Measurements from ENCODE around the gene ZNF853.

The ZNF853 gene

DNA sequence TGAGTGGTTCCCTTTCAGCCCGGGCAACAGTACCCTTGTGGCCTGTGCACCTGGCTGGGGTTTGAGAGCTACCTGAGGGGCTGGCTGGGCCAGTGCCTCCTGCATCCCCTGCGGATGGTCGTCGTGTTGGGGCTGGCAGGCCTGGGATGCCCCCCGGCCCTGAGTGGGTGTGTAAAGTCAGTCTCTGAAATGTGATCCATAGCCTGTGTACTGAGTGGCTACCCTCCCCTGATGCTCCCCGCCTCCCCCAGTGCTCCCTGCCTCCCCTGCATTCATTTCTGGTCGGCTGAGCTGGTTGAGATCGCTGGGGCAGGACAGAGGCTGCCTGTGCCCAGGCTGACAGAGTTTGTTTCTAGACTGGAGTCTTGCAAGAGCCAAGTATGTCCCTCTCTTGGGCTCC is 31.1 kb downstream of the ZNF853 start:
- ChIA-PET POLR2A (no interaction called here), CTCF (no interaction called here)
- TF ChIP-seq, protein P1, sequence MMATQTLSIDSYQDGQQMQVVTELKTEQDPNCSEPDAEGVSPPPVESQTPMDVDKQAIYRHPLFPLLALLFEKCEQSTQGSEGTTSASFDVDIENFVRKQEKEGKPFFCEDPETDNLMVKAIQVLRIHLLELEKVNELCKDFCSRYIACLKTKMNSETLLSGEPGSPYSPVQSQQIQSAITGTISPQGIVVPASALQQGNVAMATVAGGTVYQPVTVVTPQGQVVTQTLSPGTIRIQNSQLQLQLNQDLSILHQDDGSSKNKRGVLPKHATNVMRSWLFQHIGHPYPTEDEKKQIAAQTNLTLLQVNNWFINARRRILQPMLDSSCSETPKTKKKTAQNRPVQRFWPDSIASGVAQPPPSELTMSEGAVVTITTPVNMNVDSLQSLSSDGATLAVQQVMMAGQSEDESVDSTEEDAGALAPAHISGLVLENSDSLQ (IDR thresholded peaks at IDR 0.05): no peak
- no peak for TF ChIP-seq HDGF (IDR thresholded peaks at IDR 0.05; ENCODE audit: borderline replicate concordance)
- no peak for TF ChIP-seq FOXA1 (IDR thresholded peaks at IDR 0.05)
- TF ChIP-seq SP1 (IDR thresholded peaks at IDR 0.05): no peak
- no peak for TF ChIP-seq LEF1 (IDR thresholded peaks at IDR 0.05; ENCODE audit: borderline replicate concordance)
- TF ChIP-seq BHLHE40 (IDR thresholded peaks at IDR 0.05; ENCODE audit: borderline replicate concordance): no peak
- no peak for TF ChIP-seq FOXK2 (IDR thresholded peaks at IDR 0.05)
- no peak for TF ChIP-seq ARNT (IDR thresholded peaks at IDR 0.05)
- no peak for TF ChIP-seq SUZ12 (IDR thresholded peaks at IDR 0.05)
- no peak for TF ChIP-seq FOXM1 (IDR thresholded peaks at IDR 0.05; ENCODE audit: borderline replicate concordance)
- no peak for TF ChIP-seq ZNF384 (IDR thresholded peaks at IDR 0.05)
- no peak for TF ChIP-seq CTBP1 (IDR thresholded peaks at IDR 0.05; ENCODE audit: borderline replicate concordance)
- no peak for TF ChIP-seq ELF4 (IDR thresholded peaks at IDR 0.05)
- no peak for TF ChIP-seq L3MBTL2 (conservative IDR thresholded peaks at IDR 0.05)
- TF ChIP-seq TARDBP (IDR thresholded peaks at IDR 0.05): no peak
- DNase-seq (ENCODE audit: extremely low spot score): no peak

DNA sequence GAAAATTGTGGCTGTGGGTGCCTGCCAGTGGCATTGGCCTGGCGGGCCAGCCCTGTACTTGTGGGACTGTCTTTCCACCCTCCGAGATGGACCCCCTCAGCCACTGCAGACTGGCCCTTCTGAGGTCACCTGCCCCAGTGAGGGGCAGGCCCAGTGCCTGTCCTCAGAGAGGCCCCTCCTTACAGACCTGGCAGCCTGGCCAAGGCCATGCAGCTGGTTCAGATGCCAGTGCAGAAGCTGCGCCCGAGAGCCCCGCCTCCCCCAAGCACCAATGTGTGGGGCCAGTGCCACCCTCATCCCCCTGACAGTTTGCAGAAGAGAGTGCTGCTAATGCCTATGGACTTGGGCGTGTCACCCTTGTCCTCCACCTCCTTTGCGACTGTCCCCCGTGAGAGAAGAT is 31.7 kb downstream of the ZNF853 start:
- no peak for DNase-seq (ENCODE audit: extremely low spot score)
- CTCF ChIA-PET: no interaction called here
- TF ChIP-seq HDGF (IDR thresholded peaks at IDR 0.05; ENCODE audit: borderline replicate concordance) (no peak), FOXK2 (IDR thresholded peaks at IDR 0.05) (no peak), ZNF384 (IDR thresholded peaks at IDR 0.05) (no peak), FOXM1 (IDR thresholded peaks at IDR 0.05; ENCODE audit: borderline replicate concordance) (no peak), NFRKB (IDR thresholded peaks at IDR 0.05) (no peak), L3MBTL2 (conservative IDR thresholded peaks at IDR 0.05) (no peak), BHLHE40 (IDR thresholded peaks at IDR 0.05; ENCODE audit: borderline replicate concordance) (no peak), SP1 (IDR thresholded peaks at IDR 0.05) (no peak), SUZ12 (IDR thresholded peaks at IDR 0.05) (no peak), TARDBP (IDR thresholded peaks at IDR 0.05) (no peak)
- POLR2A ChIA-PET: no interaction called here

DNA sequence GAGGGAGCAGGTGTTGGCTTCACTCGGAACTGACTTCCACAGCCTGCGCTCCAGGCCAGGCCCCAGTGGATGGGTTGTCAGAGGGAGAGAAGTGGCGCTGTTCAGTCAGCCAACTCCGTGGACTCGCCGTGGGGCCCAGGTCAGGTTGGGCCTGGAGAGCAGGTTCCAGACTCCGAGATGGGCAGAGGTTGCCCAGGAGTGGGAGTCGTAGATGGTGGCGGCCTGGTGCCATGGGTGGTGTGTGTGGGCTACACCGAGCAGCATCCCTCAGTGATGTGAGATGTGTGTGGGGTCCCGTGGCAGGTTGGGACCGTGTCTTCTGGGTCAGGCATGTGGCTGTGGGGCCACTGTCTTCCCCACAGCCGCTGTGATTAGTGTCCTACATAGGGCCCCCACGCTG is 32.1 kb downstream of the ZNF853 start:
- DNase-seq (ENCODE audit: extremely low spot score): no peak
- ChIA-PET POLR2A (no interaction called here), CTCF (no interaction called here)
- TF ChIP-seq, protein P1 (IDR thresholded peaks at IDR 0.05): no peak
- TF ChIP-seq LEF1 (IDR thresholded peaks at IDR 0.05; ENCODE audit: borderline replicate concordance) (no peak), SP1 (IDR thresholded peaks at IDR 0.05) (no peak), BHLHE40 (IDR thresholded peaks at IDR 0.05; ENCODE audit: borderline replicate concordance) (no peak), FOXK2 (IDR thresholded peaks at IDR 0.05) (no peak), CTBP1 (IDR thresholded peaks at IDR 0.05; ENCODE audit: borderline replicate concordance) (no peak), ZNF384 (IDR thresholded peaks at IDR 0.05) (no peak), ELF4 (IDR thresholded peaks at IDR 0.05) (no peak), FOXA1 (IDR thresholded peaks at IDR 0.05) (no peak), TARDBP (IDR thresholded peaks at IDR 0.05) (no peak), L3MBTL2 (conservative IDR thresholded peaks at IDR 0.05) (no peak), ARNT (IDR thresholded peaks at IDR 0.05) (no peak), HDGF (IDR thresholded peaks at IDR 0.05; ENCODE audit: borderline replicate concordance) (no peak), NFRKB (IDR thresholded peaks at IDR 0.05) (no peak), SUZ12 (IDR thresholded peaks at IDR 0.05) (no peak), FOXM1 (IDR thresholded peaks at IDR 0.05; ENCODE audit: borderline replicate concordance) (no peak)

DNA sequence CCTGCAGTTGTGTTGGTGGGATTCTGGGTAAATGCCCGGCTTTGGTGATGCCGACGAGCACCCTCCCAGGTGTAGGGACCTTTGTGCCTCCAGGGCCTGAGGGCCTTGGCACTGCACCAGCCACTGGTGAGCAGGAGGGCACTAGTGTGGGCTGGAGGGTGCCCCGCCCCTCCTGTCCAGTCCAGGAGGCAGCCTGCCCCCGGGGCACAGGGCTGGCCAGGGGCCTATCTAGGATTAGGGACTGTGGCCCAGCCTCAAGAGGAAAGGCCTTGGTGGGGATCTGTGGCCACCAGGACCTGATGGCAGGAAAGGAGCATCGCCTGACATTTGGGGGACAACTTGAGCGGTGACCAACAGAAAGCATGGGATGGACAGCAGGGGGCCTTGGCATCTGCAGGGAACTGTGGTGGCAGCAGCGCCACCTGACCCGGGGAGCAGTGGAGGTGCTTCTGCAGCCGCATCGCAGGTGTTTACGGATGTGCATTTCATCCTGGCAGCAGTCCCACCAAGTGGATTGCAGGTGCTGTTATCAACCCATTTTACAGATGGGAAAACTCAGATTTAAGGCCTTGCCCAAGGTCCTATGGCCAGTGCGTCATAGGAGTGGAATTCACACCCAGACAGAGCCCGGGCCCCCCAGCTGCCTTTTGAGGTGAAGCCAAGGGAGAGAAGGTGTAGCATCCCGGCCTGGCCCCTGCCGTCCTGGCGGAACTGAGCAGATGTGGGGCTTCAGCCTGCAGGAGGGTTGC is 32.8 kb downstream of the ZNF853 start:
- ChIA-PET CTCF (no interaction called here), POLR2A (interaction anchor here (1.4 kb wide), 1 partner anchor 12 kb away, joined by 3 read pairs; no protein-coding TSS in a partner anchor)
- no peak for DNase-seq (ENCODE audit: extremely low spot score)
- TF ChIP-seq SP1 (IDR thresholded peaks at IDR 0.05): no peak
- TF ChIP-seq SUZ12 (IDR thresholded peaks at IDR 0.05): no peak
- TF ChIP-seq LEF1 (IDR thresholded peaks at IDR 0.05; ENCODE audit: borderline replicate concordance): no peak
- TF ChIP-seq FOXK2 (IDR thresholded peaks at IDR 0.05): no peak
- TF ChIP-seq ZNF384 (IDR thresholded peaks at IDR 0.05): no peak
- TF ChIP-seq HDGF (IDR thresholded peaks at IDR 0.05; ENCODE audit: borderline replicate concordance): no peak
- TF ChIP-seq, protein P1 (IDR thresholded peaks at IDR 0.05): no peak
- TF ChIP-seq CTBP1 (IDR thresholded peaks at IDR 0.05; ENCODE audit: borderline replicate concordance): no peak
- TF ChIP-seq ARNT (IDR thresholded peaks at IDR 0.05): no peak
- TF ChIP-seq FOXM1 (IDR thresholded peaks at IDR 0.05; ENCODE audit: borderline replicate concordance): no peak
- TF ChIP-seq L3MBTL2 (conservative IDR thresholded peaks at IDR 0.05): no peak
- no peak for TF ChIP-seq TARDBP (IDR thresholded peaks at IDR 0.05)
- TF ChIP-seq FOXA1 (IDR thresholded peaks at IDR 0.05): no peak
- no peak for TF ChIP-seq BHLHE40 (IDR thresholded peaks at IDR 0.05; ENCODE audit: borderline replicate concordance)

DNA sequence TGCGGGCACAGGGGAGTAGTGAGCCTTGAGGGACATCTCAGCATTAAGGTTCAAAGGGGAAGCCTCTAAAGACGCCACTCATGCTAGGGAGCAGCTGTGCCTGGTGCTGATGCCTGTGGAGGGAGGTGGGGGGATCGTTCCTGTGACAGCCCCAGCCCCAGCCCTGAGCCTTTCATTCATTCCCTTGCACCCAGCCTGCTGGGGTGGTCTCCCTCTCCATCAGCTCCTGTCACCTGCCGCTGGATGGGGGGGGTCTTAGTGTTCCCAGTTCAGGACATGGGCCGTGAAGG is 33.4 kb downstream of the ZNF853 start:
- POLR2A ChIA-PET: interaction anchor here (1.4 kb wide), 1 partner anchor 13 kb away, joined by 3 read pairs; no protein-coding TSS in a partner anchor

More for the DNA sequence above, 33.4 kb downstream of the ZNF853 start:
- TF ChIP-seq SP1 (IDR thresholded peaks at IDR 0.05): no peak
- no peak for TF ChIP-seq SUZ12 (IDR thresholded peaks at IDR 0.05)
- no peak for TF ChIP-seq BHLHE40 (IDR thresholded peaks at IDR 0.05; ENCODE audit: borderline replicate concordance)
- TF ChIP-seq FOXM1 (IDR thresholded peaks at IDR 0.05; ENCODE audit: borderline replicate concordance): no peak
- TF ChIP-seq NFRKB (IDR thresholded peaks at IDR 0.05): no peak
- TF ChIP-seq L3MBTL2 (conservative IDR thresholded peaks at IDR 0.05): no peak
- TF ChIP-seq ARNT (IDR thresholded peaks at IDR 0.05): no peak
- TF ChIP-seq, protein P1 (IDR thresholded peaks at IDR 0.05): no peak
- no peak for TF ChIP-seq FOXK2 (IDR thresholded peaks at IDR 0.05)
- TF ChIP-seq HDGF (IDR thresholded peaks at IDR 0.05; ENCODE audit: borderline replicate concordance): no peak
- CTCF ChIA-PET: no interaction called here
- DNase-seq (ENCODE audit: extremely low spot score): no peak

All from HEK293T (cell line).